Measurements from ENCODE around the gene NPL.

Gene NPL

GRCh38 chr1:182771187-182771984 lies 18.2 kb upstream of the NPL start:
- Histone ChIP-seq H3K4me3 (ENCODE audit: severe bottlenecking) (no peak overlapping the region), H3K9me3 (ENCODE audit: severe bottlenecking) (no peaks in the 10 kb centered on the region), H3K27me3 (ENCODE audit: insufficient read depth, poor library complexity, severe bottlenecking) (no peaks in the 10 kb centered on the region), H3K4me1 (ENCODE audit: insufficient read depth, poor library complexity, severe bottlenecking) (no peaks in the 10 kb centered on the region), H3K36me3 (ENCODE audit: low read depth) (no peaks in the 10 kb centered on the region), H3K27ac (ENCODE audit: poor library complexity, severe bottlenecking) (no peak overlapping the region)
- TF ChIP-seq CTCF (IDR thresholded peaks at IDR 0.05; ENCODE audit: poor library complexity, severe bottlenecking), result no peak
- ATAC-seq (ENCODE audit: low read depth), result no peak
- DNase-seq (ENCODE audit: low spot score), result no peak

GRCh38 chr1:182777386-182777785 lies 12.2 kb upstream of the NPL start:
- Histone ChIP-seq H3K4me3 (ENCODE audit: severe bottlenecking) (no peak overlapping the region), H3K27ac (ENCODE audit: poor library complexity, severe bottlenecking) (no peak overlapping the region), H3K27me3 (ENCODE audit: insufficient read depth, poor library complexity, severe bottlenecking) (no peaks in the 10 kb centered on the region), H3K36me3 (ENCODE audit: low read depth) (no peaks in the 10 kb centered on the region), H3K4me1 (ENCODE audit: insufficient read depth, poor library complexity, severe bottlenecking) (no peaks in the 10 kb centered on the region), H3K9me3 (ENCODE audit: severe bottlenecking) (no peaks in the 10 kb centered on the region)
- ATAC-seq (ENCODE audit: low read depth), result no peak
- TF ChIP-seq CTCF (IDR thresholded peaks at IDR 0.05; ENCODE audit: poor library complexity, severe bottlenecking), result no peak
- no peak for DNase-seq (ENCODE audit: low spot score)

GRCh38 chr1:182778862-182779261 lies 10.7 kb upstream of the NPL start:
- Histone ChIP-seq H3K27ac (ENCODE audit: poor library complexity, severe bottlenecking) (no peak overlapping the region), H3K36me3 (ENCODE audit: low read depth) (no peaks in the 10 kb centered on the region), H3K27me3 (ENCODE audit: insufficient read depth, poor library complexity, severe bottlenecking) (no peaks in the 10 kb centered on the region), H3K9me3 (ENCODE audit: severe bottlenecking) (no peaks in the 10 kb centered on the region), H3K4me1 (ENCODE audit: insufficient read depth, poor library complexity, severe bottlenecking) (no peaks in the 10 kb centered on the region), H3K4me3 (ENCODE audit: severe bottlenecking) (no peak overlapping the region)
- ATAC-seq (ENCODE audit: low read depth) (no peak), DNase-seq (ENCODE audit: low spot score) (no peak)
- TF ChIP-seq CTCF (IDR thresholded peaks at IDR 0.05; ENCODE audit: poor library complexity, severe bottlenecking), result no peak

- Histone ChIP-seq H3K9me3 (ENCODE audit: severe bottlenecking) (no peaks in the 10 kb centered on the region), H3K27me3 (ENCODE audit: insufficient read depth, poor library complexity, severe bottlenecking) (no peaks in the 10 kb centered on the region), H3K36me3 (ENCODE audit: low read depth) (no peaks in the 10 kb centered on the region), H3K4me3 (ENCODE audit: severe bottlenecking) (no peak overlapping the region), H3K27ac (ENCODE audit: poor library complexity, severe bottlenecking) (no peak overlapping the region), H3K4me1 (ENCODE audit: insufficient read depth, poor library complexity, severe bottlenecking) (no peaks in the 10 kb centered on the region)
- ATAC-seq (ENCODE audit: low read depth) (no peak), DNase-seq (ENCODE audit: low spot score) (no peak)
- no peak for TF ChIP-seq CTCF (IDR thresholded peaks at IDR 0.05; ENCODE audit: poor library complexity, severe bottlenecking)
Observed at GRCh38 chr1:182779530-182779929, 10.0 kb upstream of the NPL start.

Data from RWPE2 (cell line).